Endothelial cell of umbilical vein (primary cell): ENCODE measurements around the gene DSG3. TPM values are rescaled to one million over a fixed set of nuclear protein-coding genes. Genes with fewer than 3 reads are reported as not detected.

ENCODE experiments used
- BruUV-seq: library from RNA; stranded (reverse); fragments of 400-500 nt; replicated peaks from 2 replicates; lab custom pipeline; 2021; lab: Mats Ljungman, UMichigan
- CTCF ChIA-PET: fragments of 300-600, 350-600 bp; sonication (Branson Sonifier 250); formaldehyde crosslinking; loops from one replicate; lab custom pipeline; 2021; ENCODE audit warnings: antibody characterized with exemption, inconsistent platforms; lab: Charles Lee
- POLR2A ChIA-PET: fragments of 300-600, 350-600 bp; sonication (Branson Sonifier 250); formaldehyde crosslinking; loops from one replicate; lab custom pipeline; 2021; ENCODE audit warnings: antibody characterized with exemption, inconsistent platforms; lab: Charles Lee
- DNase-seq: peaks from one replicate; pipeline ENCODE4 v3.0.0-alpha.2; 2011; ENCODE audit warnings: low read depth, low spot score
- FAIRE-seq: peaks from 2 replicates; lab custom pipeline; 2011; peaks lifted over from hg19 to GRCh38; lab: Jason Lieb, UNC
- H2AFZ ChIP-seq: 2 replicates; pipeline ENCODE4 v1.6.0; 2012; ENCODE audit warnings: low read depth, low read length, control low read depth, inconsistent platforms
- H3K27ac ChIP-seq: 2 replicates; pipeline ENCODE4 v1.5.1; 2011; ENCODE audit warnings: low read depth, mild to moderate bottlenecking, control low read depth, low read length, moderate library complexity; ENCODE audit not compliant: insufficient read depth
- H3K27me3 ChIP-seq, 2 experiments: 2 replicates each; pipeline versions ENCODE4 v1.6.0 to v1.6.1; 2011; ENCODE audit warnings: low read length in 2 of 2, mixed read lengths in 1 of 2; ENCODE audit not compliant: control insufficient read depth in 2 of 2, insufficient read depth in 2 of 2
- H3K36me3 ChIP-seq, 2 experiments: 2 replicates in 1 of 2; 3 replicates in 1 of 2; pipeline ENCODE4 v1.5.1; 2011; ENCODE audit warnings: low read length in 2 of 2, mild to moderate bottlenecking in 1 of 2, moderate library complexity in 1 of 2; ENCODE audit not compliant: control insufficient read depth in 2 of 2, insufficient read depth in 2 of 2; ENCODE audit errors: extremely low read depth in 1 of 2
- H3K4me1 ChIP-seq: 3 replicates; pipeline ENCODE4 v1.5.1; 2011; ENCODE audit warnings: mild to moderate bottlenecking, low read length; ENCODE audit not compliant: control insufficient read depth, insufficient read depth; ENCODE audit errors: extremely low read depth
- H3K4me2 ChIP-seq: 2 replicates; pipeline ENCODE4 v1.6.1; 2011; ENCODE audit warnings: low read length, control low read depth, mixed read lengths; ENCODE audit not compliant: insufficient read depth
- H3K4me3 ChIP-seq, 3 experiments: fragments of 200-600 bp in 1 of 3; sonication (generic), shearing (Covaris generic) in 1 of 3; replicated peaks in 1 of 3; 2 replicates each; pipeline ENCODE4 v1.5.1; 2011 to 2016; ENCODE audit warnings: control low read depth in 3 of 3, low read length in 3 of 3, mild to moderate bottlenecking in 2 of 3, inconsistent platforms in 1 of 3, low read depth in 1 of 3, moderate library complexity in 1 of 3; ENCODE audit not compliant: insufficient read depth in 1 of 3
- H3K79me2 ChIP-seq: 2 replicates; pipeline ENCODE4 v1.6.0; 2012; ENCODE audit warnings: low read length, inconsistent platforms; ENCODE audit not compliant: control insufficient read depth, insufficient read depth
- H3K9ac ChIP-seq: replicated peaks from 2 replicates; pipeline ENCODE3; 2011; ENCODE audit warnings: low read length, control low read depth; ENCODE audit not compliant: insufficient read depth; ENCODE audit errors: extremely low read depth
- H3K9me1 ChIP-seq: replicated peaks from 3 replicates; pipeline ENCODE4 v1.6.0; 2011; ENCODE audit warnings: mild to moderate bottlenecking, low read length; ENCODE audit not compliant: control insufficient read depth, insufficient read depth; ENCODE audit errors: extremely low read depth
- H3K9me3 ChIP-seq: replicated peaks from 2 replicates; pipeline ENCODE4 v1.5.1; 2012; ENCODE audit warnings: low read length, inconsistent platforms; ENCODE audit not compliant: control insufficient read depth, insufficient read depth
- H4K20me1 ChIP-seq: replicated peaks from 2 replicates; pipeline ENCODE3; 2011; ENCODE audit warnings: mild to moderate bottlenecking, low read length; ENCODE audit not compliant: control insufficient read depth, insufficient read depth; ENCODE audit errors: extremely low read depth
- EZH2 ChIP-seq: IDR thresholded peaks from 2 replicates; pipeline ENCODE4 v1.6.1; 2012; ENCODE audit warnings: borderline replicate concordance, low read depth, mild to moderate bottlenecking, moderate library complexity, low read length, inconsistent platforms; ENCODE audit not compliant: severe bottlenecking
- FOS ChIP-seq: IDR thresholded peaks from 2 replicates; pipeline ENCODE4 v1.6.1; 2011; ENCODE audit warnings: mild to moderate bottlenecking, low read length, moderate library complexity, borderline replicate concordance; ENCODE audit not compliant: insufficient read depth
- GATA2 ChIP-seq: IDR thresholded peaks from 2 replicates; pipeline ENCODE4 v1.7.0; 2011; ENCODE audit warnings: low read depth, mild to moderate bottlenecking, moderate library complexity, mixed read lengths, low read length; ENCODE audit not compliant: insufficient read length, insufficient read depth
- JUN ChIP-seq: IDR thresholded peaks from 2 replicates; pipeline ENCODE4 v1.6.1; 2011; ENCODE audit warnings: borderline replicate concordance, low read depth; ENCODE audit not compliant: insufficient read length, insufficient read depth
- MYC ChIP-seq: IDR thresholded peaks from one replicate; pipeline ENCODE4 v1.6.1; 2011; ENCODE audit warnings: mild to moderate bottlenecking, low read depth, low read length
- POLR2A ChIP-seq: IDR thresholded peaks from 2 replicates; pipeline ENCODE4 v1.6.1; 2012; ENCODE audit warnings: low read depth, mild to moderate bottlenecking, control low read depth, low read length
- POLR2AphosphoS5 ChIP-seq: IDR thresholded peaks from 2 replicates; pipeline ENCODE4 v1.6.1; 2012; ENCODE audit warnings: low read depth, mild to moderate bottlenecking, control low read depth, low read length, moderate library complexity; ENCODE audit not compliant: insufficient read depth
- dilution Hi-C: fragments of 300-500 bp; cut with MboI; formaldehyde crosslinking; loops from one replicate; pipeline ENCODE4 v1.15.0; 2019; ENCODE audit warnings: low sequenced_read_pairs; ENCODE audit not compliant: extremely low pct_ligation_motif_present
- intact Hi-C: fragments of 100-400 bp; cut with micrococcal nuclease; formaldehyde crosslinking; loops from one replicate; pipeline ENCODE4 v1.10.0; 2022
- polyA plus RNA-seq, 4 experiments: library from polyadenylated mRNA; depleted of rRNA in 3 of 4; stranded (reverse) in 3 of 4; unstranded in 1 of 4; fragments of >200 nt; gene quantifications; 2 replicates each; pipeline versions ENCODE4 v1.2.1 to v1.2.3, GENCODE V29; 2011 to 2012; ENCODE audit warnings: missing spikeins in 1 of 4
- total RNA-seq: library from RNA; stranded (reverse); gene quantifications from 2 replicates; pipeline ENCODE4 v1.2.3, GENCODE V29; 2021
- TF ChIP-seq, protein P1 (sequence below), 2 donors: IDR thresholded peaks; 1 replicate in 1 of 2; 2 replicates in 1 of 2; pipeline ENCODE4 v1.5.1; 2011; ENCODE audit warnings: low read length in 2 of 2, mild to moderate bottlenecking in 2 of 2, moderate library complexity in 2 of 2, control low read depth in 1 of 2, inconsistent platforms in 1 of 2, low read depth in 1 of 2; ENCODE audit not compliant: insufficient read depth in 1 of 2; ENCODE audit errors: extremely low read depth in 1 of 2
- TF ChIP-seq, protein P2 (sequence below): IDR thresholded peaks from 2 replicates; pipeline ENCODE4 v1.6.1; 2011; ENCODE audit not compliant: insufficient read depth, insufficient read length

DSG3 gene
- total and polyA plus RNA-seq, 2 donors (not counting 3 experiments of a cell fraction or from before 2014, with no cell fraction given) = 0.07 TPM; not detected in 1

DNA sequence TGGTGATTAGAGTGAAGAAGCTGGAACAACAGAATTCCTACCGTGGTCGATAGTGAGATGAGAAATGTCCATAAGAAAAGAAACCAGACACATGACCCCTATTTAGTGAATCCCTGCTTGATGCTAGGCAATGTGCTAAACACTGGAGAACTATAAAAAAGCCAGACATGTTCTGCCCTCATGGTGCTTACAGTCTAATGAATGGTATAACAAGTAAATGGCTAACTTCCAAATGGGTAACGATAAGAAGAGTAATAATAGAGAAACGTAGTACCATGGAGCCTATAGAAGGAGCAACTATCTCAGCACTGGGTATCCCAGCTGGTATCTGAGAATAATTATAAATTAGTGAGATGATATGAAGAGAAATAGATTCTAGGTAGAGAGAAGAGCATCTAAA, 55.5 kb downstream of the DSG3 start:
- intact Hi-C loops (no loop called here), dilution Hi-C loops (no loop called here)
- Histone ChIP-seq H3K4me2 (no peak overlapping the region), H3K27me3 (peaks cover 9 to 20% of the 10 kb centered on the region in 2 experiments), H3K4me3 (no peak overlapping the region), H3K36me3 (no peaks in the 10 kb centered on the region), H2AFZ (no peak overlapping the region), H3K9me3 (no peaks in the 10 kb centered on the region), H4K20me1 (no peaks in the 10 kb centered on the region), H3K27ac (no peak overlapping the region), H3K9ac (no peak overlapping the region), H3K4me1 (no peaks in the 10 kb centered on the region), H3K9me1 (no peaks in the 10 kb centered on the region), H3K79me2 (no peaks in the 10 kb centered on the region)
- no TSS peak for BruUV-seq
- FAIRE-seq = no peak
- POLR2A ChIA-PET = no interaction called here
- DNase-seq = no peak
- CTCF ChIA-PET = no interaction called here
- TF ChIP-seq POLR2AphosphoS5 (no peak), EZH2 (no peak), GATA2 (no peak), FOS (no peak), MYC (no peak), JUN (no peak), POLR2A (no peak)
- TF ChIP-seq, protein P1, sequence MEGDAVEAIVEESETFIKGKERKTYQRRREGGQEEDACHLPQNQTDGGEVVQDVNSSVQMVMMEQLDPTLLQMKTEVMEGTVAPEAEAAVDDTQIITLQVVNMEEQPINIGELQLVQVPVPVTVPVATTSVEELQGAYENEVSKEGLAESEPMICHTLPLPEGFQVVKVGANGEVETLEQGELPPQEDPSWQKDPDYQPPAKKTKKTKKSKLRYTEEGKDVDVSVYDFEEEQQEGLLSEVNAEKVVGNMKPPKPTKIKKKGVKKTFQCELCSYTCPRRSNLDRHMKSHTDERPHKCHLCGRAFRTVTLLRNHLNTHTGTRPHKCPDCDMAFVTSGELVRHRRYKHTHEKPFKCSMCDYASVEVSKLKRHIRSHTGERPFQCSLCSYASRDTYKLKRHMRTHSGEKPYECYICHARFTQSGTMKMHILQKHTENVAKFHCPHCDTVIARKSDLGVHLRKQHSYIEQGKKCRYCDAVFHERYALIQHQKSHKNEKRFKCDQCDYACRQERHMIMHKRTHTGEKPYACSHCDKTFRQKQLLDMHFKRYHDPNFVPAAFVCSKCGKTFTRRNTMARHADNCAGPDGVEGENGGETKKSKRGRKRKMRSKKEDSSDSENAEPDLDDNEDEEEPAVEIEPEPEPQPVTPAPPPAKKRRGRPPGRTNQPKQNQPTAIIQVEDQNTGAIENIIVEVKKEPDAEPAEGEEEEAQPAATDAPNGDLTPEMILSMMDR (IDR thresholded peaks at IDR 0.05; ENCODE audit: extremely low read depth in 1 of 2, insufficient read depth in 1 of 2, low read depth in 1 of 2, low read length in 2 of 2) = no peak
- TF ChIP-seq, protein P2, sequence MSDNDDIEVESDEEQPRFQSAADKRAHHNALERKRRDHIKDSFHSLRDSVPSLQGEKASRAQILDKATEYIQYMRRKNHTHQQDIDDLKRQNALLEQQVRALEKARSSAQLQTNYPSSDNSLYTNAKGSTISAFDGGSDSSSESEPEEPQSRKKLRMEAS = no peak
